ENCODE results near the gene ANO2. TPM values are rescaled to one million over a fixed set of nuclear protein-coding genes. Genes with fewer than 3 reads are reported as not detected.

The ANO2 gene
- total RNA-seq, 4 donors from 2014 or later: 2.0 to 9.8 (median 4.9) TPM

DNA sequence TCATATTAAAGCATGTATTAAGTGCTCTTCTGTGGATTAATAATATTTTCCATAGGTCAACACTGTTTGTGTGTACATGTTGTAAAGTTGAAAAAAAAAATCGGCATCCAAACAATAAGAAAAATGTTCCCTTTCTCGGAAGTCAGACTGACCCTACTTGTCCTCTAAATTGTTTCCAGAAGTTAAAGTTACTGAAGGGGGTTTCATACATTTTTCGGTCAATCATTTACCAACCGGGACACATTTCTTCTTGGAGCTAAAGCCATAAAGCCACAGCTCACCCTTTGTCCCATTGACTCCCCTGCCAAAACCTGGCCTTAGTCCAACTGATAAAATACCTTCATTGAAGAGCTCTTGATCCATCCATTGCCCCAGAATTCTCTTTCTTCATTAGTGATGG, 230.0 kb downstream of the ANO2 start:
- no peak overlapping the region for H3K4me3 ChIP-seq
- H3K36me3 ChIP-seq: no peaks in the 10 kb centered on the region
- H3K9me3 ChIP-seq: no peaks in the 10 kb centered on the region
- H3K4me1 ChIP-seq: no peaks in the 10 kb centered on the region
- in situ Hi-C loops (cut with MboI; ENCODE audit: low sequenced_read_pairs in 4 of 4): no loop called here
- TF ChIP-seq POLR2A (IDR thresholded peaks at IDR 0.05) (no peak), CTCF (IDR thresholded peaks at IDR 0.05 in 4 of 5, conservative IDR thresholded peaks at IDR 0.05 in 1 of 5) (no peak)
- no peak for DNase-seq
- H3K27me3 ChIP-seq: peaks cover 0 to 3% (median 0%) of the 10 kb centered on the region in 3 donors
- ATAC-seq: no peak
- intact Hi-C loops (cut with DNase I; ENCODE audit: low total_unique reads): no loop called here
- no peak overlapping the region for H3K27ac ChIP-seq

DNA sequence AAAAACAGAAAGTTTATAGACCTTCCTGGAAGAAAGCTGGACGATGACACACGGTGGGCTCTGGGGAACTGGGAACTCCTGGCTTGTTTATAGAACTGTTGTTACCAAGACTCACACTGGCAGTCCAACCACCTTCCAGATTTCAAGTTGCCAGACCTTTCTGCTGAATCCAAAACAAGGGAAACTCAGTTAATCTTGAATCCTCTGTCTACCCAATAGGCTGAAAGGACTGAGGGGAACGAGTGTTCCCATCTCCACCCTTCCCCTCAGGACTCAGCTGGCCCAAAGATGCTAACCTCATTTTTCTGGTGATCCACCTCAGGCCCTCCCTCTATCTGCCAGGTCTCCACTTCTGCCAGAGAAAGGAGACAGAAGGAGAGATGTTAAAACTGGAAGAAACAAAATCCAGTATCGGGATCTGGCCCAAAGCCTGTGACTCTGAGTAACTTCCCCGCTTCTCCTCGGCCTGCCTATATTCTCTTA, 231.4 kb downstream of the ANO2 start:
- ATAC-seq: peak; percentile 36 to 46

GRCh38 chr12:5710260-5710878, 234.7 kb downstream of the ANO2 start:
- in situ Hi-C loops (cut with MboI; ENCODE audit: low sequenced_read_pairs in 4 of 4) (no loop called here), intact Hi-C loops (cut with DNase I; ENCODE audit: low total_unique reads) (no loop called here)
- Histone ChIP-seq H3K27ac (no peak overlapping the region), H3K9me3 (no peaks in the 10 kb centered on the region), H3K27me3 (no peaks in the 10 kb centered on the region), H3K36me3 (no peaks in the 10 kb centered on the region), H3K4me3 (no peak overlapping the region), H3K4me1 (no peaks in the 10 kb centered on the region)
- ATAC-seq (no peak), DNase-seq (no peak)
- no peak for TF ChIP-seq POLR2A (IDR thresholded peaks at IDR 0.05)
- no peak for TF ChIP-seq CTCF (IDR thresholded peaks at IDR 0.05 in 4 of 5, conservative IDR thresholded peaks at IDR 0.05 in 1 of 5)

More for the DNA sequence above, 231.4 kb downstream of the ANO2 start:
- H3K9me3 ChIP-seq: no peaks in the 10 kb centered on the region
- TF ChIP-seq CTCF (IDR thresholded peaks at IDR 0.05 in 4 of 5, conservative IDR thresholded peaks at IDR 0.05 in 1 of 5): no peak
- no peak for TF ChIP-seq POLR2A (IDR thresholded peaks at IDR 0.05)
- in situ Hi-C loops (cut with MboI; ENCODE audit: low sequenced_read_pairs in 4 of 4) (no loop called here), intact Hi-C loops (cut with DNase I; ENCODE audit: low total_unique reads) (no loop called here)
- peak in 1 of 2 donors; percentile 28 for DNase-seq
- peaks cover 0 to 3% (median 0%) of the 10 kb centered on the region in 3 donors for H3K27me3 ChIP-seq
- H3K36me3 ChIP-seq: no peaks in the 10 kb centered on the region
- H3K4me3 ChIP-seq: no peak overlapping the region
- H3K27ac ChIP-seq: no peak overlapping the region
- no peaks in the 10 kb centered on the region for H3K4me1 ChIP-seq

GRCh38 chr12:5708371-5708770, 236.7 kb downstream of the ANO2 start:
- Histone ChIP-seq H3K27ac (no peak overlapping the region), H3K36me3 (no peaks in the 10 kb centered on the region), H3K27me3 (no peaks in the 10 kb centered on the region), H3K4me1 (no peaks in the 10 kb centered on the region), H3K4me3 (no peak overlapping the region), H3K9me3 (no peaks in the 10 kb centered on the region)
- DNase-seq: no peak
- no peak for TF ChIP-seq CTCF (IDR thresholded peaks at IDR 0.05 in 4 of 5, conservative IDR thresholded peaks at IDR 0.05 in 1 of 5)
- no peak for TF ChIP-seq POLR2A (IDR thresholded peaks at IDR 0.05)
- no peak for ATAC-seq
- in situ Hi-C loops (cut with MboI; ENCODE audit: low sequenced_read_pairs in 4 of 4) (no loop called here), intact Hi-C loops (cut with DNase I; ENCODE audit: low total_unique reads) (no loop called here)

DNA sequence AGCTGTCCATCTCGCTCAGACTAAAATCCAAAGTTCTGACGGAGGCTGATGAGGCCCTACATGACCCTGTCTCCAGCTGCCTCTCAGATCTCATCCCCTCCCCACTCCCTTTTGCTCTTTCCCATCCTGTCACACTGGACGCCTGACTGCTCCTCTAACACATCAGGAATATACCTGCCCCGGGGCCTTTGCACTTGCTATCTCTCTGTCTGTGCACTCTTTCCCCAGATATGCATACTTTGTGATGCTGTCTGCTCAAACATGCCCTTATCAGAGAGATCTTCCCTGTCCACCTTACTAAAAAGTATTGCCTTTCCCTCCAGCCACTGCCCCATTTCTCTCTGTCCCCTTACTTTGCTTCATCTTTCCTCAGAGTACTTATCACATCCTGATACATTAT, 238.8 kb downstream of the ANO2 start:
- DNase-seq: no peak
- TF ChIP-seq POLR2A (IDR thresholded peaks at IDR 0.05) (no peak), CTCF (IDR thresholded peaks at IDR 0.05 in 4 of 5, conservative IDR thresholded peaks at IDR 0.05 in 1 of 5) (no peak)
- no peak for ATAC-seq
- H3K27ac ChIP-seq: no peak overlapping the region
- intact Hi-C loops (cut with DNase I; ENCODE audit: low total_unique reads): no loop called here
- no peaks in the 10 kb centered on the region for H3K36me3 ChIP-seq
- H3K27me3 ChIP-seq: no peaks in the 10 kb centered on the region
- H3K4me1 ChIP-seq: no peaks in the 10 kb centered on the region
- in situ Hi-C loops (cut with MboI; ENCODE audit: low sequenced_read_pairs in 4 of 4): no loop called here
- H3K9me3 ChIP-seq: no peaks in the 10 kb centered on the region
- H3K4me3 ChIP-seq: no peak overlapping the region
